ENCODE measurements around the gene ICE2.

Gene ICE2

GRCh38 chr15:60425461-60425860, 53.5 kb downstream of the ICE2 start:
- Histone ChIP-seq H3K4me3 (ENCODE audit: low read length, poor library complexity, severe bottlenecking) (no peak overlapping the region), H3K4me1 (ENCODE audit: insufficient read depth, low read length, poor library complexity, severe bottlenecking) (peaks cover 3% of the 10 kb centered on the region), H2AFZ (ENCODE audit: low read length) (no peak overlapping the region), H3K79me2 (ENCODE audit: insufficient read depth, low read length) (no peaks in the 10 kb centered on the region), H3K4me2 (ENCODE audit: low read depth, low read length, poor library complexity, severe bottlenecking) (no peak overlapping the region), H4K20me1 (ENCODE audit: insufficient read depth, low read length, poor library complexity, severe bottlenecking) (no peaks in the 10 kb centered on the region), H3F3A (ENCODE audit: low read depth) (no peaks in the 10 kb centered on the region), H3K9ac (ENCODE audit: low read depth, low read length, poor library complexity, severe bottlenecking) (no peak overlapping the region), H3K27me3 (ENCODE audit: insufficient read depth, low read length, poor library complexity, severe bottlenecking) (no peaks in the 10 kb centered on the region), H3K36me3 (ENCODE audit: insufficient read depth, low read length) (peaks cover 28% of the 10 kb centered on the region; the same call in 1 of the 2 replicates), H3K9me2 (replicated peaks; ENCODE audit: low read depth, low read length) (no peaks in the 10 kb centered on the region), H3K9me3 (ENCODE audit: insufficient read depth, low read depth, low read length) (no peaks in the 10 kb centered on the region)
- TF ChIP-seq CTCF (conservative IDR thresholded peaks at IDR 0.05; ENCODE audit: low read length), result no peak
- TF ChIP-seq EZH2phosphoT487 (IDR thresholded peaks at IDR 0.05; ENCODE audit: borderline replicate concordance), result no peak

- no peak for TF ChIP-seq CTCF (conservative IDR thresholded peaks at IDR 0.05; ENCODE audit: low read length)
- TF ChIP-seq EZH2phosphoT487 (IDR thresholded peaks at IDR 0.05; ENCODE audit: borderline replicate concordance), result no peak
- no peak overlapping the region for H3K9ac ChIP-seq (ENCODE audit: low read depth, low read length, poor library complexity, severe bottlenecking)
- no peaks in the 10 kb centered on the region for H4K20me1 ChIP-seq (ENCODE audit: insufficient read depth, low read length, poor library complexity, severe bottlenecking)
- no peaks in the 10 kb centered on the region for H3K27me3 ChIP-seq (ENCODE audit: insufficient read depth, low read length, poor library complexity, severe bottlenecking)
- no peaks in the 10 kb centered on the region for H3K79me2 ChIP-seq (ENCODE audit: insufficient read depth, low read length)
- peaks cover 22% of the 10 kb centered on the region; the same call in 1 of the 2 replicates for H3K36me3 ChIP-seq (ENCODE audit: insufficient read depth, low read length)
- no peak overlapping the region for H3K4me3 ChIP-seq (ENCODE audit: low read length, poor library complexity, severe bottlenecking)
- no peaks in the 10 kb centered on the region for H3F3A ChIP-seq (ENCODE audit: low read depth)
- H2AFZ ChIP-seq (ENCODE audit: low read length), result no peak overlapping the region
- no peak overlapping the region for H3K4me2 ChIP-seq (ENCODE audit: low read depth, low read length, poor library complexity, severe bottlenecking)
- peaks cover 3% of the 10 kb centered on the region for H3K4me1 ChIP-seq (ENCODE audit: insufficient read depth, low read length, poor library complexity, severe bottlenecking)
- no peaks in the 10 kb centered on the region for H3K9me2 ChIP-seq (replicated peaks; ENCODE audit: low read depth, low read length)
- no peaks in the 10 kb centered on the region for H3K9me3 ChIP-seq (ENCODE audit: insufficient read depth, low read depth, low read length)
Observed at GRCh38 chr15:60424006-60424405, 54.9 kb downstream of the ICE2 start.

GRCh38 chr15:60423537-60423936, 55.4 kb downstream of the ICE2 start:
- Histone ChIP-seq H3K4me1 (ENCODE audit: insufficient read depth, low read length, poor library complexity, severe bottlenecking) (peaks cover 3% of the 10 kb centered on the region), H3F3A (ENCODE audit: low read depth) (no peaks in the 10 kb centered on the region), H3K4me2 (ENCODE audit: low read depth, low read length, poor library complexity, severe bottlenecking) (no peak overlapping the region), H3K36me3 (ENCODE audit: insufficient read depth, low read length) (peaks cover 22% of the 10 kb centered on the region; the same call in 1 of the 2 replicates), H3K27me3 (ENCODE audit: insufficient read depth, low read length, poor library complexity, severe bottlenecking) (no peaks in the 10 kb centered on the region), H3K9me3 (ENCODE audit: insufficient read depth, low read depth, low read length) (no peaks in the 10 kb centered on the region), H3K4me3 (ENCODE audit: low read length, poor library complexity, severe bottlenecking) (no peak overlapping the region), H3K9me2 (replicated peaks; ENCODE audit: low read depth, low read length) (no peaks in the 10 kb centered on the region), H3K9ac (ENCODE audit: low read depth, low read length, poor library complexity, severe bottlenecking) (no peak overlapping the region), H2AFZ (ENCODE audit: low read length) (no peak overlapping the region), H3K79me2 (ENCODE audit: insufficient read depth, low read length) (no peaks in the 10 kb centered on the region), H4K20me1 (ENCODE audit: insufficient read depth, low read length, poor library complexity, severe bottlenecking) (no peaks in the 10 kb centered on the region)
- TF ChIP-seq EZH2phosphoT487 (IDR thresholded peaks at IDR 0.05; ENCODE audit: borderline replicate concordance) (no peak), CTCF (conservative IDR thresholded peaks at IDR 0.05; ENCODE audit: low read length) (no peak)

Measured in Loucy (cell line).